ENCODE results near the gene MDC1. TPM values are rescaled to one million over a fixed set of nuclear protein-coding genes. Genes with fewer than 3 reads are reported as not detected.

MDC1 gene
- polyA plus RNA-seq, 1 donor from 2014 or later: 8.1 TPM

DNA sequence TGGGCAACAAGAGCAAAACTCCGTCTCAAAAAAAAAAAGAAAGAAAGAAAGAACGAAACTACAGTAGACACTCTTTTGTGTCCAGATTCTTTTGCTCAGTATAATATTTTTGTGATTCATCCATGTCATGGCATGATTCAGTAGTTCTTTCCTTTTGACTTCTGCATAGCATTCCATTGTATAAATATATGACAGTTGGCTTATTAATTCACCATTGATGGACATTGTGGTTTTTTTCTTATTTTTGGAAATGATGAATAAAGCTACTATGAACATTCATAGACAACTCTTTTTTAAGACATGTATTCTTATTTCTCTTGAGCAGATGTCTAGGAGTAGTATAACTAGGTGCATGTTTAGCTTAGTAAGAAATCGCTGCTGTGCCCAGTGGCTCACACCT is 37.5 kb upstream of the MDC1 start:
- Histone ChIP-seq H3K9me3 (ENCODE audit: low read length) (no peaks in the 10 kb centered on the region), H3F3A (ENCODE audit: insufficient read depth, low read length, poor library complexity, severe bottlenecking) (no peaks in the 10 kb centered on the region), H3K4me2 (ENCODE audit: low read length) (no peak overlapping the region), H3K27ac (ENCODE audit: low read length) (no peak overlapping the region), H3K36me3 (ENCODE audit: insufficient read depth, low read length) (no peaks in the 10 kb centered on the region), H3K4me3 (ENCODE audit: low read length) (no peak overlapping the region), H3K79me2 (replicated peaks; ENCODE audit: insufficient read depth, low read length) (no peaks in the 10 kb centered on the region), H3K27me3 (ENCODE audit: insufficient read depth, low read depth, low read length) (no peaks in the 10 kb centered on the region), H3K9ac (ENCODE audit: low read length) (no peak overlapping the region), H2AFZ (ENCODE audit: low read depth, low read length) (no peak overlapping the region), H3K9me2 (ENCODE audit: insufficient read depth, low read length) (no peaks in the 10 kb centered on the region), H4K20me1 (ENCODE audit: insufficient read depth) (no peaks in the 10 kb centered on the region)
- no peak for TF ChIP-seq EZH2 (IDR thresholded peaks at IDR 0.05; ENCODE audit: borderline replicate concordance, insufficient read depth, low read length, poor library complexity, severe bottlenecking)
- TF ChIP-seq RAD21 (conservative IDR thresholded peaks at IDR 0.05): no peak
- TF ChIP-seq, protein P1, sequence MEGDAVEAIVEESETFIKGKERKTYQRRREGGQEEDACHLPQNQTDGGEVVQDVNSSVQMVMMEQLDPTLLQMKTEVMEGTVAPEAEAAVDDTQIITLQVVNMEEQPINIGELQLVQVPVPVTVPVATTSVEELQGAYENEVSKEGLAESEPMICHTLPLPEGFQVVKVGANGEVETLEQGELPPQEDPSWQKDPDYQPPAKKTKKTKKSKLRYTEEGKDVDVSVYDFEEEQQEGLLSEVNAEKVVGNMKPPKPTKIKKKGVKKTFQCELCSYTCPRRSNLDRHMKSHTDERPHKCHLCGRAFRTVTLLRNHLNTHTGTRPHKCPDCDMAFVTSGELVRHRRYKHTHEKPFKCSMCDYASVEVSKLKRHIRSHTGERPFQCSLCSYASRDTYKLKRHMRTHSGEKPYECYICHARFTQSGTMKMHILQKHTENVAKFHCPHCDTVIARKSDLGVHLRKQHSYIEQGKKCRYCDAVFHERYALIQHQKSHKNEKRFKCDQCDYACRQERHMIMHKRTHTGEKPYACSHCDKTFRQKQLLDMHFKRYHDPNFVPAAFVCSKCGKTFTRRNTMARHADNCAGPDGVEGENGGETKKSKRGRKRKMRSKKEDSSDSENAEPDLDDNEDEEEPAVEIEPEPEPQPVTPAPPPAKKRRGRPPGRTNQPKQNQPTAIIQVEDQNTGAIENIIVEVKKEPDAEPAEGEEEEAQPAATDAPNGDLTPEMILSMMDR (IDR thresholded peaks at IDR 0.05; ENCODE audit: poor library complexity, severe bottlenecking): no peak
- TF ChIP-seq EP300 (conservative IDR thresholded peaks at IDR 0.05; ENCODE audit: poor library complexity, severe bottlenecking): no peak
- TF ChIP-seq MXI1 (conservative IDR thresholded peaks at IDR 0.05; ENCODE audit: poor library complexity, severe bottlenecking): no peak
- TF ChIP-seq SMC3 (conservative IDR thresholded peaks at IDR 0.05; ENCODE audit: poor library complexity): no peak
- TF ChIP-seq POLR2AphosphoS5 (IDR thresholded peaks at IDR 0.05): no peak
- no peak for TF ChIP-seq TAF1 (IDR thresholded peaks at IDR 0.05; ENCODE audit: low read depth)

DNA sequence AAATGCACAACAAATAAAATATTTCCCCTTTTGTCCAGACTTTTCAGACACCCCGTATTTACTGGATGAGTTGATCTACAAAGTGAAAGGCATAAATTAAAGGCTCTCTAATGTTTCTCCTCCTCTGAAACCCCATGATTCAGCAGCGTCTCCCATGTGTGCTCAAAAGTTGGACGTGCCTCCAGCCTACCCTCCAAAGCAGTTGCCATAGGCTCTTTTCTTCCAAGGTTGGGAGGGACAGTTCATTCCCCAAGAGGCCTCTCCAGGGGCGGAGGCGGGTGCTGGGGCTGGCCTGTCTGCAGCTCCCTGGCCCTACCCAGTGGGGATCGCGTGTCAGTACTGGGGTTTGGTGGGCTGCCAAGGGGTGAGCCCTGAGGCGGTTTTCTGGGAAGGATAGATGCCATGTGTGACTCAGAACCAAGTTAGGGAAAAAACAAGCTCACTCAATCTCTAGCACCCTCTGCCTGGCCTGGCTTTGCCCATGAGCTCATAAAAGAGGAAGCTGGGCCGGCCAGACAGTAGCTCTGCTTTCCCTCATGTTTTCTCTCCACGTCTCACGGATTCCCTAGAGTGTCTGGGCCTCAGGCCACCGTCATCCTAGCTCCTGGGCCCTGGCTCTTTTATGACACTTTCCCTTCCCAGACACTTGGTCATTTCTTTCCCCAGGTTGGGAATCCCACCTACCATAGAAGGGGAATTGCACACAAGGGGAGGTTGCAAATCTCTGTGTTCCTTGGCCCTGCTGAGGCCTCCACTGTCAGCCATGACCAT is 35.3 kb upstream of the MDC1 start:
- no peaks in the 10 kb centered on the region for H3K27me3 ChIP-seq (ENCODE audit: insufficient read depth, low read depth, low read length)
- H4K20me1 ChIP-seq (ENCODE audit: insufficient read depth): no peaks in the 10 kb centered on the region
- H3K9me2 ChIP-seq (ENCODE audit: insufficient read depth, low read length): no peaks in the 10 kb centered on the region
- no peak overlapping the region for H3K4me2 ChIP-seq (ENCODE audit: low read length)
- no peak overlapping the region for H3K27ac ChIP-seq (ENCODE audit: low read length)
- no peak overlapping the region for H3K9ac ChIP-seq (ENCODE audit: low read length)
- H3K4me3 ChIP-seq (ENCODE audit: low read length): no peak overlapping the region
- H3K9me3 ChIP-seq (ENCODE audit: low read length): no peaks in the 10 kb centered on the region
- H3K79me2 ChIP-seq (replicated peaks; ENCODE audit: insufficient read depth, low read length): no peaks in the 10 kb centered on the region
- TF ChIP-seq MXI1 (conservative IDR thresholded peaks at IDR 0.05; ENCODE audit: poor library complexity, severe bottlenecking) (no peak), SMC3 (conservative IDR thresholded peaks at IDR 0.05; ENCODE audit: poor library complexity) (no peak), EP300 (conservative IDR thresholded peaks at IDR 0.05; ENCODE audit: poor library complexity, severe bottlenecking) (no peak), EZH2 (IDR thresholded peaks at IDR 0.05; ENCODE audit: borderline replicate concordance, insufficient read depth, low read length, poor library complexity, severe bottlenecking) (no peak), POLR2AphosphoS5 (IDR thresholded peaks at IDR 0.05) (no peak), TAF1 (IDR thresholded peaks at IDR 0.05; ENCODE audit: low read depth) (no peak)
- TF ChIP-seq, protein P1 (IDR thresholded peaks at IDR 0.05; ENCODE audit: poor library complexity, severe bottlenecking): no peak
- TF ChIP-seq, protein P2, sequence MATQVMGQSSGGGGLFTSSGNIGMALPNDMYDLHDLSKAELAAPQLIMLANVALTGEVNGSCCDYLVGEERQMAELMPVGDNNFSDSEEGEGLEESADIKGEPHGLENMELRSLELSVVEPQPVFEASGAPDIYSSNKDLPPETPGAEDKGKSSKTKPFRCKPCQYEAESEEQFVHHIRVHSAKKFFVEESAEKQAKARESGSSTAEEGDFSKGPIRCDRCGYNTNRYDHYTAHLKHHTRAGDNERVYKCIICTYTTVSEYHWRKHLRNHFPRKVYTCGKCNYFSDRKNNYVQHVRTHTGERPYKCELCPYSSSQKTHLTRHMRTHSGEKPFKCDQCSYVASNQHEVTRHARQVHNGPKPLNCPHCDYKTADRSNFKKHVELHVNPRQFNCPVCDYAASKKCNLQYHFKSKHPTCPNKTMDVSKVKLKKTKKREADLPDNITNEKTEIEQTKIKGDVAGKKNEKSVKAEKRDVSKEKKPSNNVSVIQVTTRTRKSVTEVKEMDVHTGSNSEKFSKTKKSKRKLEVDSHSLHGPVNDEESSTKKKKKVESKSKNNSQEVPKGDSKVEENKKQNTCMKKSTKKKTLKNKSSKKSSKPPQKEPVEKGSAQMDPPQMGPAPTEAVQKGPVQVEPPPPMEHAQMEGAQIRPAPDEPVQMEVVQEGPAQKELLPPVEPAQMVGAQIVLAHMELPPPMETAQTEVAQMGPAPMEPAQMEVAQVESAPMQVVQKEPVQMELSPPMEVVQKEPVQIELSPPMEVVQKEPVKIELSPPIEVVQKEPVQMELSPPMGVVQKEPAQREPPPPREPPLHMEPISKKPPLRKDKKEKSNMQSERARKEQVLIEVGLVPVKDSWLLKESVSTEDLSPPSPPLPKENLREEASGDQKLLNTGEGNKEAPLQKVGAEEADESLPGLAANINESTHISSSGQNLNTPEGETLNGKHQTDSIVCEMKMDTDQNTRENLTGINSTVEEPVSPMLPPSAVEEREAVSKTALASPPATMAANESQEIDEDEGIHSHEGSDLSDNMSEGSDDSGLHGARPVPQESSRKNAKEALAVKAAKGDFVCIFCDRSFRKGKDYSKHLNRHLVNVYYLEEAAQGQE (IDR thresholded peaks at IDR 0.05; ENCODE audit: borderline replicate concordance): no peak
- H2AFZ ChIP-seq (ENCODE audit: low read depth, low read length): no peak overlapping the region
- H3F3A ChIP-seq (ENCODE audit: insufficient read depth, low read length, poor library complexity, severe bottlenecking): no peaks in the 10 kb centered on the region
- no peaks in the 10 kb centered on the region for H3K36me3 ChIP-seq (ENCODE audit: insufficient read depth, low read length)

Data from neural cell (in vitro differentiated cells).